Measurements from ENCODE around the gene VCAN.

- TF ChIP-seq CTCF (conservative IDR thresholded peaks at IDR 0.05 in 1 of 2, IDR thresholded peaks at IDR 0.05 in 1 of 2; ENCODE audit: extremely low read depth in 1 of 2, insufficient read depth in 1 of 2, low read depth in 1 of 2, low read length in 2 of 2) (no peak), EZH2 (IDR thresholded peaks at IDR 0.05; ENCODE audit: borderline replicate concordance, low read length) (no peak)
These were observed 20.6 kb upstream of the VCAN start for GRCh38 chr5:83450967-83451248.
